Activated CD4-positive, alpha-beta T cell treated with anti-CD3 and anti-CD28 coated beads for 24 hours (primary cell): ENCODE data around the gene IFIT1B.
"Not testable (repeated sequence)": the region's sequence is repeated elsewhere in the genome, so short reads cannot be mapped to it uniquely, and the experiment has no call there.

Experiments used
- DNase-seq, 2 donors: peaks; one replicate each; pipeline ENCODE4 v3.0.0-alpha.2; 2020; ENCODE audit warnings: low read depth in 2 of 2

Gene IFIT1B

GRCh38 chr10:89384474-89385340, 6.9 kb downstream of the IFIT1B start:
- DNase-seq = no peak

- DNase-seq = no peak
These were observed 10.9 kb downstream of the IFIT1B start for GRCh38 chr10:89388806-89389205.

- no peak for DNase-seq
These were observed 11.4 kb downstream of the IFIT1B start for GRCh38 chr10:89389254-89389653.

GRCh38 chr10:89390476-89391225, 12.8 kb downstream of the IFIT1B start:
- no peak for DNase-seq

- DNase-seq = not testable (repeated sequence)
These were observed 13.3 kb downstream of the IFIT1B start for GRCh38 chr10:89391226-89391576.

DNA sequence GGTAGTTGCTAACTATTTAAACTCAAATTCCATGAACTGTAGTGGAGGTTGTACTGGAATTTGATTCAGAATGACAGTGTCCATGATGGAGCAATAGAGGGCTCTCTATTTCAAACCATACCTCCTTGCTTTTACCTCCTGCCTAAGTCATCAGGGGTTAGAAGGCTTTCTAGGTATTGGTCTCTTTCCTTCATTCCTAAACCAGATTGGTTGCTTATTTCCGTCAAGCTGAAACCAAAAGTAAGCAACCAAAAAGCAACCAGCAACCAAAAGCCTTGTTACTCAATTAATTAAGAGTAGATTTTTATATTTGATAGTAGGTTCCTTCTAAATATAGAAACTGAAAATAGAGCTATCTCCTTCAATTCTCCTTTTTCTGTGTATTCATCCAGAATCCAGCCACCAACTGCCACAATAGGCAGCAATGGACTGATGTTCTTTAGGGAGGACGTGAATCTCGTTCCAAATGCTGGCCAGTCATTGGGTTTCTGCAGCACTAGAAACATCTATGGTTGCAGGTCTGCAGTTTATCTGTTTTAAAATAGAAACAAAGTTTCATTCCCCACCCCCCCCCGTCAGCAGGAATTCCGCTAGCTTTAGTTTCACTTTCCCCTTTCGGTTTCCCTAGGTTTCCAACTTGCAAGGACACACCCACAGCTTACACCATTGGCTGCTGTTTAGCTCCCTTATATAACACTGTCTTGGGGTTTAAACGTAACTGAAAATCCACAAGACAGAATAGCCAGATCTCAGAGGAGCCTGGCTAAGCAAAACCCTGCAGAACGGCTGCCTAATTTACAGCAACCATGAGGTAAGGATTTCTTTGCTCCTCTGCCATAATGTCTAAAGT, 14.3 kb downstream of the IFIT1B start, which contains the start of gene IFIT1:
Gene IFIT1 (plus strand): TSS at position 717 of the 850 bp plus-strand sequence. CDS start 90 bp downstream, at position 807.
- no peak for DNase-seq

GRCh38 chr10:89392974-89393373, 15.1 kb downstream of the IFIT1B start:
- no peak for DNase-seq

DNA sequence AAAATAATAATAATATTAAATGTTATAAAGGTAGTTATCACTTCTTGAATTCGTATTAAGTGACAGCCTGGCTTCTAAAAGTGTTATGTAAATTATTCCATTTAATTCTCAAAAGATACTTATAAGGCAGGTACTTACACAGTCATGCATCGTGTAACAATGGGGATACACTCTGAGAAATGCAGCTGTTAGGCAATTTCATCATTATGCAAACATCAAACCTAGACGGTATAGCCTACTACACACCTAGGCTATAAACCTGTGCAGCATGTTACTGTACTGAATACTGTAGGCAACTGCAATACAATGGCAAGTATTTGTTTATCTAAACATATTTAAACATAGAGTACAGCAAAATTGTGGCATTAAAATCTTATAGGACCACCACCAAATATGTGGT, 16.0 kb downstream of the IFIT1B start:
- no peak for DNase-seq

GRCh38 chr10:89395141-89395540, 17.3 kb downstream of the IFIT1B start:
- no peak for DNase-seq

DNA sequence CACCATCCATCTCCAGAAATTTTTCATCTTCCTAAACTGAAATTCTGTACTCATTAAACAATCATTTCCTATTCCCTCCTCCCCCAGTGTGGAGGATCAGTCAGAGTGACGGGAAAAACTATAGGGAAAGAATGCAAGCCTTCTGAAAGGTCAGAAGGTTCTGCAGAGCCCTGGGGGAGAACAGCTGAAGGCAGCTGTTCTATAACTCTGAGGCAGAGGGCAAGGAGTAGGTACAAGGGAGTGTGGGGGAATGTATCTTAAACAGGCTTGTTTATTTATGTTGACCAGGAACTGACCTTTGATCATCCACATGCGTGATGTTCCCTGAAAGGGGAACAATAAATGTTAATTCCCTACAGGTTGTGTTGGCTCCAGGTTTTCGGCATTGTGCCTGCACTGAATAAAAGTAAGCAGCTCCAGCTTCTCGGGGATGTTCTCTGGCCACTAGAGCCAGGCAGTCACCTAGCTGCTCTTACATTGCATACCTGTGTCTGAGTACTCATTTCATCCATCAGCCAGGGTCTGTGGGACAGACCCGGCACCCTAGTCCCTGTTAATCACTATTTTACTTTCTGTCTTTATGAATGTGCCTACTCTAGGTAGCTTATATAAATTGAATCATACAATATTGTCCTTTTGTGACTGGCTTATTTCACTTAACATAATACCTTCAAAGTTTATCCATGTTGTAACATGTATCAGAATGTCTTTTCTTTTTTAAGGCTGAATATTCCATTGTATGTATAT, 20.3 kb downstream of the IFIT1B start:
- DNase-seq = no peak

- DNase-seq = no peak
These were observed 22.1 kb downstream of the IFIT1B start for GRCh38 chr10:89399956-89400355.

- DNase-seq = no peak
These were observed 25.2 kb downstream of the IFIT1B start for GRCh38 chr10:89403043-89403442.

DNA sequence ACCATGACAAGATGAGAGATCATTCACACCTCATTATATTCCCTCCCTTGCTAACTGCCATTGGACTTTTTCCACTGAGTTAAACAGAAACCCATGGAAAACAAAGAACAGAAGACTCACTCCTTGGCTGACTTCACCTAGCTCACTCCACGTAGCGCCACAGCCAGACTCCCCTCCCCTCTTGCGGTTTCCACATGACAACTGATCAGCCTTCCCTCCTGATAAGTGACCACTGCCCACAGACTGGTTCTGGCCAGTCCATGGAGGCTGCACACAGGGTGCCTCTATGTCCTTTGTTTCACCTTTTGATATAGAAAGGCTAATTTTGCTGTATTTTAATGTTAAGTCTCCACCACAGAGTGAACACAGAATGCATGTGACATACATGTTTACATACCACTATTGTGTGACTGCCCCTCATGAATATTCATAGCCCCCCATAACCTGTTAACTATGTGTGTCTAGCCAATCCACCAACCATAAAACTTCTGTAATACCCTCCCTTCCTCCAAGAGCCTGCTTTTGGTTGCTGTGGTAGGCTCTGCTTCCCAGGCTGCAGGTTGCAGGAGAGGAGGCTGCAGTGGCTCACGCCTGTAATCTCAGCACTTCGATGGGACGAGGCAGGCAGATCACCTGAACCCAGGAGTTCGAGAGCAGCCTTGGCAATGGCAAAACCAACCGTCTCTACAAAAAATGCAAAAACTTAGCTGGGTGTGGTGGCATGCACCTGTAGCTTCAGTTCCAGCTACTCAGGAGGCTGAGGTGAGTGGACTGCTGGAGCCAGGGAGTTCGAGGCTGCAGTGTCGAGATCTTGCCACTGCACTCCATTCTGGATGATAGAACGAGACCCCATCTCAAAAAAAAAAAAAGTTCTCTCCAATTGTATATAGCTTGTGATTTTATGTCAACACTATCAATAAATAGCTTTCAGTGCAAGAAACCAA, 26.5 kb downstream of the IFIT1B start:
- no peak for DNase-seq

GRCh38 chr10:89406178-89406577, 28.3 kb downstream of the IFIT1B start:
- not testable (repeated sequence) for DNase-seq

DNA sequence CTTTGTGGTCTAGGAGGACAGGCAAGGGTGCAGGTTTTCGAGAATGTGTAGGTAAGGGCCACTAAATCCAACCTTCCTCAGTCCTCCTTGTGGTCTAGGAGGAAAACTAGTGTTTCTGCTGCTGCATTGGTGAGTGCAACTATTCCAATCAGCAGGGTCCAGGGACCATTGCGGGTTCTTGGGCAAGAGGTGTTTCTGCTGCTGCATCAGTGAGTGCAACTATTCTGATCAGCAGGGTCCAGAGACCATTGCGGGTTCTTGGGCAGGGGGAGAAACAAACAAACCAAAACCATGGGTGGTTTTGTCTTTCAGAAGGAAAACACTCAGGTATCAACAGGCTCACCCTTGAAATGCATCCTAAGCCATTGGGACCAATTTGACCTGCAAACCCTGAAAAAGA, 29.9 kb downstream of the IFIT1B start:
- not testable (repeated sequence) for DNase-seq

GRCh38 chr10:89409282-89409681, 31.4 kb downstream of the IFIT1B start:
- DNase-seq = not testable (repeated sequence)

- not testable (repeated sequence) for DNase-seq
These were observed 32.7 kb downstream of the IFIT1B start for GRCh38 chr10:89410551-89410950.

GRCh38 chr10:89411135-89411534, 33.3 kb downstream of the IFIT1B start:
- not testable (repeated sequence) for DNase-seq

DNA sequence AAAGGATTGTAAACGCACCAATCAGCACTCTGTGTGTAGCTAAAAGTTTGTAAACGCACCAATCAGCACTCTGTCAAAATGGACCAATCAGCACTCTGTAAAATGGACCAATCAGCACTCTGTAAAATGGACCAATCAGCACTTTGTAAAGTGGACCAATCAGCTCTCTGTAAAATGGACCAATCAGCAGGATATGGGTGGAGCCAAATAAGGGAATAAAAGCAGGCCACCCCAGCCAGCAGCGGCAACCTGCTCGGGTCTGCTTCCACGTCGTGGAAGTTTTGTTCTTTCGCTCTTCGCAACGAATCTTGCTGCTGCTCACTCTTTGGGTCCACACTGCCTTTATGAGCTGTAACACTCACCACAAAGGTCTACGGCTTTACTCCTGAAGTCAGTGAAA, 34.4 kb downstream of the IFIT1B start:
- not testable (repeated sequence) for DNase-seq

DNA sequence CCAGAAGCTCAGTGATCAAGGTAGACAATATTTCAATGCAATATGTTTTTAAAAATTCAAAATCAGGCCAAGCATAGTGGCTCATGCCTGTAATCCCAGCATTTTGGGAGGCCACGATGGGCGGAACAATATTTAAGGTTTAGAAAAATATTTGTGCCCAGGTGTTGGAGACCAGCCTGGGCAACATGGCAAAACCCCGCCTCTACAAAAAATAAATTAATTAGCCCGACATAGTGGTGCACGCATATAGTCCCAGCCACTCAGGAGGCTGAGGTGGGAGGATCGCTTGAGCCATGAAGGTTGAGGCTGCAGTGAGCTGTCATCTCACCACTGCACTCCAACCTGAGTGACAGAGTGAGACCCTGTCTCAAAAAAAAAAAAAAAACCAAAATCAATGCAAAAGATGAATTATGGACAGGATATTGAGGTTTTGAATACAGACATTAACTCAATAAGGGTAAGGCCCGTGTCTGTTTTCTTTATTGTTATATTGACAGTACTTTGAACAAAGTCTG, 35.6 kb downstream of the IFIT1B start:
- DNase-seq = no peak
